ENCODE results near the gene NHLH1. TPM values are rescaled to one million over a fixed set of nuclear protein-coding genes. Genes with fewer than 3 reads are reported as not detected.

NHLH1 gene
- polyA plus RNA-seq, 1 donor from 2014 or later, result not detected

GRCh38 chr1:160421881-160422280 lies 55.0 kb downstream of the NHLH1 start:
- Mint-ChIP-seq H3K4me1 (peaks cover 0 to 1% (median 0%) of the 10 kb centered on the region in 3 donors), H3K27me3 (peaks cover 3% of the 10 kb centered on the region), H3K27ac (no peak overlapping the region), H3K4me3 (no peak overlapping the region), H3K36me3 (peaks cover 1% of the 10 kb centered on the region), H3K9me3 (no peaks in the 10 kb centered on the region)

Other genes starting within 250 kb of the NHLH1 start
- gene ATP1A4, start 215.5 kb upstream of the NHLH1 start, polyA plus RNA-seq, result not detected
- gene CASQ1, start 176.5 kb upstream of the NHLH1 start, polyA plus RNA-seq, result not detected
- 19.4 TPM for gene PEA15, start 161.7 kb upstream of the NHLH1 start, polyA plus RNA-seq
- gene DCAF8, start 104.5 kb upstream of the NHLH1 start, polyA plus RNA-seq, result 57.8 TPM
- 37.8 TPM for gene PEX19, start 81.9 kb upstream of the NHLH1 start, polyA plus RNA-seq
- gene COPA, start 23.8 kb upstream of the NHLH1 start, polyA plus RNA-seq, result 90.2 TPM
- 66.0 TPM for gene NCSTN, start 23.7 kb upstream of the NHLH1 start, polyA plus RNA-seq
- gene VANGL2, start 33.5 kb downstream of the NHLH1 start, polyA plus RNA-seq, result not detected
- 109 TPM for gene SLAMF6, start 156.2 kb downstream of the NHLH1 start, polyA plus RNA-seq
- gene CD84, start 212.4 kb downstream of the NHLH1 start, polyA plus RNA-seq, result 8.7 TPM